ENCODE measurements around the gene FBXL16. TPM values are rescaled to one million over a fixed set of nuclear protein-coding genes. Genes with fewer than 3 reads are reported as not detected.

The FBXL16 gene
- polyA plus RNA-seq, 1 experiment, result 0.67 TPM

GRCh38 chr16:681746-682427 lies 23.7 kb downstream of the FBXL16 start:
- Histone ChIP-seq H3K27me3 (ENCODE audit: control insufficient read depth, insufficient read depth, low read length) (no peaks in the 10 kb centered on the region), H3K4me3 (ENCODE audit: low read depth, low read length) (no peak overlapping the region), H3K36me3 (ENCODE audit: control insufficient read depth, insufficient read depth, low read length) (peaks cover 23% of the 10 kb centered on the region)
- no peak for TF ChIP-seq CTCF (IDR thresholded peaks at IDR 0.05; ENCODE audit: insufficient read depth, low read depth, low read length)
- no peak for DNase-seq (ENCODE audit: low read depth)
- ChIA-PET CTCF (interaction anchor here (1.4 to 4.5 kb wide), 2 partner anchors 14 to 38 kb away, joined by 4 to 20 read pairs; partner anchors contain the start of gene RHOT2), POLR2A (no interaction called here)

DNA sequence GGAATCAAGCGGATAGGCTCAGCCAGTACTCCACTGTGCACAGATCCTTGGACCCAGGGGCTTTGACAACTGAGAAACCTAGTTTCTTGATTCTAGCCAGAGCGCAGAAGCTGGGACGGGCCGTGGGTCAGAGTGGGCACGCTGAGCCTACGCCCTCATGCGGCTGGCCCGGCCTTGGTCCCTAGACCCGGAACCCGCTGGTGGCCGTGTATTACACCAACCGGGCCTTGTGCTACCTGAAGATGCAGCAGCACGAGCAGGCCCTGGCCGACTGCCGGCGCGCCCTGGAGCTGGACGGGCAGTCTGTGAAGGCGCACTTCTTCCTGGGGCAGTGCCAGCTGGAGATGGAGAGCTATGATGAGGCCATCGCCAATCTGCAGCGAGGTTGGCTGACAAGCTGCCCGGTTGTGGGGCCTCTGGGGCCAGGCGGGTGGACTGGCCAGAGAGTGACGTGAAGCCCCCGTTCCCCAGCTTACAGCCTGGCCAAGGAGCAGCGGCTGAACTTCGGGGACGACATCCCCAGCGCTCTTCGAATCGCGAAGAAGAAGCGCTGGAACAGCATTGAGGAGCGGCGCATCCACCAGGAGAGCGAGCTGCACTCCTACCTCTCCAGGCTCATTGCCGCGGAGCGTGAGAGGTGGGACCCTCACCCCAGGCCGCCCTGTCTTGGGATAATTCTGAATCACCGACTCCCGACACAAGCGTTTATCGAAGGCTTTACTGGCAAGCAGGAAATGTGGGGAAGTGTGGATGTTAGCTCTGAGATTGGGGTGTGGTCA lies 24.4 kb downstream of the FBXL16 start:
- Histone ChIP-seq H3K27me3 (ENCODE audit: control insufficient read depth, insufficient read depth, low read length) (no peaks in the 10 kb centered on the region), H3K4me3 (ENCODE audit: low read depth, low read length) (peak overlapping the region; percentile 69), H3K36me3 (ENCODE audit: control insufficient read depth, insufficient read depth, low read length) (peaks cover 21% of the 10 kb centered on the region)
- POLR2A ChIA-PET, result no interaction called here
- no peak for DNase-seq (ENCODE audit: low read depth)
- TF ChIP-seq CTCF (IDR thresholded peaks at IDR 0.05; ENCODE audit: insufficient read depth, low read depth, low read length), result peak; percentile 21; the same call in 1 of the 2 replicates
- CTCF ChIA-PET, result interaction anchor here (1.3 to 4.5 kb wide), 3 partner anchors 14 to 39 kb away, joined by 4 to 20 read pairs (median 7); partner anchors contain the start of gene RHOT2

DNA sequence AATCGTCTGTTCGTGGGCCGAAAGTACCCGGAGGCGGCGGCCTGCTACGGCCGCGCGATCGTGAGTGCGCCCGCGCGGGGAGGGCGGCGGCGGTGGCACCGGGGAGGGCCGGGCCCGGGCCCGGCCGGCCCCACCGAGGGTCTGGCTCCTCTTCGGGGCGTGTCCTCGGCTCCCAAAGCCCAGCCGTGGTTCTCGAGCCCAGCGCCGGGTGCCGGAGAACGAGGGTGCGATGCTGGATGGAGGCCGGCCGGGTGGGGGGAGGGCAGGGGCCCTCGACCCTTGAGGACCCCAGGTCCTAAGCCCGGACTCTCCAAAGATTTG lies 25.0 kb downstream of the FBXL16 start:
- POLR2A ChIA-PET, result no interaction called here
- no peak for TF ChIP-seq CTCF (IDR thresholded peaks at IDR 0.05; ENCODE audit: insufficient read depth, low read depth, low read length)
- CTCF ChIA-PET, result interaction anchor here (1.3 to 4.5 kb wide), 4 partner anchors 13 to 60 kb away, joined by 3 to 20 read pairs (median 6); partner anchors contain the start of genes CIAO3 and RHOT2
- no peak for DNase-seq (ENCODE audit: low read depth)
- peak overlapping the region; percentile 69 for H3K4me3 ChIP-seq (ENCODE audit: low read depth, low read length)
- peaks cover 21% of the 10 kb centered on the region for H3K36me3 ChIP-seq (ENCODE audit: control insufficient read depth, insufficient read depth, low read length)
- H3K27me3 ChIP-seq (ENCODE audit: control insufficient read depth, insufficient read depth, low read length), result no peaks in the 10 kb centered on the region

DNA sequence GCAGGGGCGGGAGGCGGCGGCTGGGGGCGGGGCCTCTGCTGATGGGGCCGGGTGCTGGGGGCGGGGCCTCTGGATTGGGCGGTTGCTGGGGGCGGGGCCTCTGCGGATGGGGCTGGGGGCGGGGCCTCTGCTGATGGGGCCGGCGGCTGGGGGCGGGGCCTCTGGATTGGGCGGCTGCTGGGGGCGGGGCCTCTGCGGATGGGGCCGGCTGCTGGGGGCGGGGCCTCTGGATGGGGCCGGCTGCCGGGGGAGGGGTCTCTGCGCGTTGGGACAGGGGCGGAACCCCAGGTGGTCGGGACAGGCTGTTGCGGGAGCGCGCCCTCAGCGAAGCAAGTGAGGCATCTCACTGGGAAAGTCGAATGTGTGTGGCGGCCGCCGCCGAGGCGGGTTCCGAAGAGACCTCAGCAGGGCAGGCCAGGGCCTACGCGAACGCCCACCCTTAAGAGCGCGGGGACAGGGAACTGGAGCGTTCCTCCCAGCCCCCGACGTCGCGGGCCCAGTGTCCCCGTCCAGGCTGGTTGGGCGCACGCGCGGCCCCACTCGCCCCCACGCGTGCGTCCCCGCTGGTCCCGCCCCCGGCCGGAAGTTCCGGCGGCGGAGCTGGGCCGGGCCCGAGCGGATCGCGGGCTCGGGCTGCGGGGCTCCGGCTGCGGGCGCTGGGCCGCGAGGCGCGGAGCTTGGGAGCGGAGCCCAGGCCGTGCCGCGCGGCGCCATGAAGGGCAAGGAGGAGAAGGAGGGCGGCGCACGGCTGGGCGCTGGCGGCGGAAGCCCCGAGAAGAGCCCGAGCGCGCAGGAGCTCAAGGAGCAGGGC lies 25.6 kb downstream of the FBXL16 start, which contains the start of gene STUB1:
TSS of gene STUB1 (plus strand) at position 597 of the 811 bp plus-strand sequence. CDS start at position 713, 116 bp downstream.
- no peak for TF ChIP-seq CTCF (IDR thresholded peaks at IDR 0.05; ENCODE audit: insufficient read depth, low read depth, low read length)
- POLR2A ChIA-PET, result interaction anchor here (0.9 kb wide), 1 partner anchor 46 kb away, joined by 14 read pairs; no protein-coding TSS in a partner anchor
- peak; percentile 23 for DNase-seq (ENCODE audit: low read depth)
- Histone ChIP-seq H3K27me3 (ENCODE audit: control insufficient read depth, insufficient read depth, low read length) (no peaks in the 10 kb centered on the region), H3K36me3 (ENCODE audit: control insufficient read depth, insufficient read depth, low read length) (peaks cover 19% of the 10 kb centered on the region), H3K4me3 (ENCODE audit: low read depth, low read length) (peak within 1 kb of the TSS; percentile 69)
- CTCF ChIA-PET, result interaction anchor here (0.6 to 4.5 kb wide), 4 partner anchors 10 to 61 kb away, joined by 3 to 20 read pairs (median 5); partner anchors contain the start of genes CIAO3 and RHOT2
